B cell (primary cell): Measurements from ENCODE around the gene HSPB6.

Source experiments
- CTCF ChIP-seq: fragments of 200-600 bp; IDR thresholded peaks from one replicate; pipeline ENCODE4 v1.8.0; 2022; ENCODE audit warnings: antibody characterized with exemption, mild to moderate bottlenecking
- EZH2 ChIP-seq: IDR thresholded peaks from 2 replicates; pipeline ENCODE4 v1.6.1; 2012; ENCODE audit warnings: borderline replicate concordance, low read depth, mild to moderate bottlenecking, moderate library complexity, low read length; ENCODE audit not compliant: insufficient read depth, poor library complexity, severe bottlenecking

DNA sequence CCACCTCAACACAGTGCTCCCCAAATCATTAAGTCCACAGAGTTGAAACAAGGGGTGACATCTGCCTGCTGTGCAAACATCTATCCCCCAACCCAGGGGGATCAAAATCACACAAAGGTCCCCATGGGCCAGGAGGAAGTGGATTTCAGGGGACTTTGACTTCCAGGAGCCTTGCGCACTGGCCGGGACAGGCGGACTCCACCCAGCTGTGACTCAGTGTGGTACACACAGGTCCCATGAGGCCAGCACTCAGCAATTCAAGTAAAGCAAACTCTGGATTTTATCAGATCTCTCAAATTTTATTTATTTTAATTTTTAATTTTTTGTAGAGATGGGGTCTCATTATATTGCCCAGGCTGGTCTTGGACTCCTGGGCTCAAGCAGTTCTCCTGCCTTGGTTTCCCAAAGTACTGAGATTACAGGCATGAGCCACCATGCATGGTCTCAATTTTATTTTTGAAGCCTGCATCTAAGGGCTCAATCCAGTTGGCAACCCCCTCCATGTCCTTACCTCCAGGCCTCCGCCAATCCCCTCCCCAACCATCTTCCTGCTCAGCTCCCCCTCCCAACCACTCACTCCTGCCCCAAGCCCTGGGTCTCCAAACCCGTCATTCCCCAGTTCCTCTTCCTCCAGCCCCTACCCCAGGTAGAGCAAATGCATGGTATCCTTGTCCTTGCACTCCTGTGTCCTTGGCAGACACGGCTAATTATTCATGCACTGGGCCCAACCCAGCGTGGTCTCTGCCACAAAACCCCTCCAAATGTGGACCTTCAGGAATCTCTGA lies 36.7 kb upstream of the HSPB6 start:
- no peak for TF ChIP-seq EZH2
- no peak for TF ChIP-seq CTCF
